HG02678 (cell line): ENCODE data around the gene BANF1.
A peak's percentile ranks its signal among the peaks of the same experiment; 100 is the strongest.

Source experiments
- ATAC-seq: cut with Tn5 transposase; IDR thresholded peaks from one replicate; pipeline ENCODE4 v1.9.1; 2021; ENCODE audit warnings: mild to moderate bottlenecking, moderate library complexity; ENCODE audit not compliant: unreplicated experiment

BANF1 gene

DNA sequence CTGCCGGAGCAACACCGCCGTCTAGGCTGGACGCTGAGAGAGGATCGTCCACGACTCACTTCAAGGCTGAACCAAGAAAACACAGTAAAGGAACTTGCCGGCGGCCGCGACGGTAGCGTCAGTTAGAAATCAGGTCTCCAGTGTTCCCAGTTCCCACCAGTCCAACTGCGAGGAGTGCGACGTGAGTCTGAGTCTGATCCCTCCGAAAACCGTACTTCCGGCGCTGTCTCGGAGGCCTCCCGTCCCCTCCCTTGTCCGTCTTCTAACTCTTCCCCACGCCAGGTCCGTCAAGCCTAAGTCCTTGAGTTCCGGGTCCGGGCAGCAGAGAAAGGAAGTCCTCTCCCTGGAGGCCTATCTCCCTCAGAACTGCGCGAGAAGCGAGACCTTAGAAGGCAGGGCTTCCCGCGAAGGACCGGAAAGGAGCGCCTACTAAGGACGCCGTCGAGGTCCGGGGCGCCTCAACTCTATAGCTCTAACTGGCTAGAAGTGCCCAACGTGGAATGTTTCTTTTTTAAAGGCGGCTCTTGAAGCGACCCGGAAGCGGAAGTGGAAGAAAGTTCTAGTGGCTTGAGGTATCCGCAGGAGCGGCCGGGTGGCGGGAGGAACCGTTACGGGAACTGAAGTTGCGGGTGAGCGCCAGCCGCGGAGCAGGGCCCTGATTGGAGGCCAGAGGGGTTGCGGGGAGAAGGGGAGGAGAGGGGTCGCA lies at the start of gene BANF1, which contains the start of gene EIF1AD:
Gene BANF1, plus strand, starts transcription at position 562 of the 706 bp plus-strand sequence. CDS start 748 bp downstream, outside the sequence.
Gene EIF1AD, minus strand, starts transcription at position 216 of the 706 bp plus-strand sequence. CDS start 1,768 bp downstream, outside the sequence.
- ATAC-seq: peak; percentile 79

DNA sequence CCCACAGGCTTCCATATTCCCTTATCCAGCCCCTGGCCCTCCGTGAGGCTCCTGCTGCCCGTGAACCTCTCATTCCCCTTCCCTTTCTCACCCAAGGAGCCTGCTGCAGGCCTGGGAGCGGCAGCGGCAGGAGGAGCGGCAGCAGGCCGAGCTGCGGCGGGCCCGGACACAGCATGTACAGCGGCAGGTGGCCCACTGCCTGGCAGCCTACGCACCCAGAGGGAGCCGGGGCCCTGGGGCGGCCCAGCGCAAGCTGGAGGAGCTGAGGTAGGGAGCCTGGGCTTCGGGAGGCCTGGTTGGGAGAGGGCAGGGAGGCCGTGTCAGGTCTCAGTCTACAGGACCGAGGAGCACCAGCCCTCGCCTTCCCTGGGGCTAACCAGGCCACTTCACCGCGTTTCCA lies 48.8 kb upstream of the BANF1 start:
- no peak for ATAC-seq

GRCh38 chr11:65954771-65955170 lies 47.5 kb upstream of the BANF1 start:
- ATAC-seq: no peak

DNA sequence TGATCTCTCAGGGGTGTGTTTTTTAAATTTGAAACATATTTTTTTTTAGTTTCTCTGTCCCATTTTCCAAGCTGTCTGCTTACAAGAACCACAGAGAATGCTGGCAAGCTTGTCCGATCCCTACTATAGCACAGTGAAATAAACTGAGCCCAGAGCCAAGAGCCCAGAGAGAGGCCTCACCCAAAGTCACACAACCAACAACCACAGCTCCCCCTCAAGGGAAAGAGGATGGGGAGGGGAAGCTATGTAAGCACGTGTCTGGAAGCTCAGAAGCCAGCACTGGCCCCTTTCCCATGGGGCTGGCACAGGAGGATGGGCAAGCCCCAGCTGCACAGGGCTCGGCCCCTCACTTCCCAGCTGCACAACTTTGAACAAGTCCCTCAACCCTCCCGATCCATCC lies 44.0 kb upstream of the BANF1 start:
- no peak for ATAC-seq

- ATAC-seq: no peak
Observed at GRCh38 chr11:65958774-65959420, 43.4 kb upstream of the BANF1 start.

DNA sequence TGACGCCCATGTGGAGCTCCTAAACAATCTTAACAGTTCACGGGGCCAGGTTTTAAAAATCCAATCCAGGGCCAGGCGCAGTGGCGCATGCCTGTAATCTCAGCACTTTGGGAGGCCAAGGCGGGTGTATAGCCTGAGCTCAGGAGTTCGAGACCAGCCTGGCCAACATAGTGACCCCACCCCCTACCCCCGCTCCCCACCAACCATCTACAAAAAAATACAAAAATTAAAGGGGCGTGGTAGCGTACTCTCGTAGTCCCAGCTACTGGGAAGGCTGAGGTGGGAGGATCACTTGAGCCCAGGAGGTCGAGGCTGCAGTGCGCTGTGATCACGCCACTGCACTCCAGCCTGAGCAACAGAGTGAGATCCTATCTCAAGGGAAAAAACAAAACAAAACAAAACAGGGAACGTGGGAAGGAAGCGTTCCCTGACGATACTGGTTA lies 41.5 kb upstream of the BANF1 start:
- no peak for ATAC-seq

DNA sequence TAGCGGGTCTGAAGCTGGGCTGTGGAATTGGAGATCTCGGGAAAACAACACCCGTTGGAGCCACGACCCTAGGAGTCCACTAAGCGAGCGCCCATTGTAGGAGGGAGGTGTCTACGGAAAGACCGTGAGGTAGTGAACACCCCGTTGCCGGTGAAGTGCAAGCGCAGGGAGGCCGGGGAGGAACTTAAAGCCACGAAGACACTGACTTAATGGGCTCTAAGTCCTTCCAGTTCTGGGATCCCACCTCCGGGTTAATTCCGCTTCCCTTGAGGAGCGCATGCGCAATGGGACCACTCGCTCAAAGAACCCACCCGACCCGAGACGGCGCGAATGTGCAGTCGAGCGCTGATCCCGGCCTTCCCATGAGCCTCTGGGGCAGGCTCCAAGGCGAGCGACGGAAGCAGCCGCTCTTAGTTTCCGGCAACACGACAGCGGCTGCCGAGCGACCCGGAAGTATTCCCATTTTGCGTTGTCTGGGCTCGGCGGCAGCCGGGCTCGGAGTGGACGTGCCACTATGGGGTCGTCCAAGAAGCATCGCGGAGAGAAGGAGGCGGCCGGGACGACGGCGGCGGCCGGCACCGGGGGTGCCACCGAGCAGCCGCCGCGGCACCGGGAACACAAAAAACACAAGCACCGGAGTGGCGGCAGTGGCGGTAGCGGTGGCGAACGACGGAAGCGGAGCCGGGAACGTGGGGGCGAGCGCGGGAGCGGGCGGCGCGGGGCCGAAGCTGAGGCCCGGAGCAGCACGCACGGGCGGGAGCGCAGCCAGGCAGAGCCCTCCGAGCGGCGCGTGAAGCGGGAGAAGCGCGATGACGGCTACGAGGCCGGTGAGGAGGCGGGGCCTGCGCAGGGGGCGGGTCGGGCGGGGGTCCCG lies 40.8 kb upstream of the BANF1 start, which contains the start of gene SART1:
Gene SART1, plus strand, starts transcription at position 468 of the 874 bp plus-strand sequence. Its CDS starts 47 bp downstream, at position 515.
- peak; percentile 90 for ATAC-seq

DNA sequence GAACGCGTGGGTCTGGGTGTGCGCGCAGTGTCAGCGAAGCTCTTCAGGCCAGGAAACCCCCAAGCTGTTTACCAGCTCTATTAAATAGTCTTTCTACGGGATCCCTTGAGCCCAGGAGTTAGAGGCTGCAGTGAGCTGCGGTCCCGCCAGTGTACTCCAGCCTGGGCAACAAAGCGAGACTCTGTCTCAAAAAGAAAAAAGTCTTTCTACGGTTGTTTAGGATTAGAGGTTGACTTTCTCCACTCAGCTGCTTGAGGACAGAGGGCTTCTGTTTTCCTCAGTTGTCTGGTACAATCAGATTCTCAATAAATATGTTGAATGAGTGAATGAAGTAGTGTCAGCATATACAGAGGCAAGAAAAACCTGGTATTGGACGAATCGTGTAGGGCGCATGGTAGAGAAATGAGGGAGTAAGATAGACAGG lies 40.1 kb upstream of the BANF1 start:
- no peak for ATAC-seq

- no peak for ATAC-seq
Observed at GRCh38 chr11:65964906-65965305, 37.4 kb upstream of the BANF1 start.

- ATAC-seq: no peak
Observed at GRCh38 chr11:65965986-65966762, 36.1 kb upstream of the BANF1 start.

GRCh38 chr11:65967329-65967934 lies 34.9 kb upstream of the BANF1 start:
- ATAC-seq: no peak

GRCh38 chr11:65968600-65969482 lies 33.5 kb upstream of the BANF1 start:
- no peak for ATAC-seq

DNA sequence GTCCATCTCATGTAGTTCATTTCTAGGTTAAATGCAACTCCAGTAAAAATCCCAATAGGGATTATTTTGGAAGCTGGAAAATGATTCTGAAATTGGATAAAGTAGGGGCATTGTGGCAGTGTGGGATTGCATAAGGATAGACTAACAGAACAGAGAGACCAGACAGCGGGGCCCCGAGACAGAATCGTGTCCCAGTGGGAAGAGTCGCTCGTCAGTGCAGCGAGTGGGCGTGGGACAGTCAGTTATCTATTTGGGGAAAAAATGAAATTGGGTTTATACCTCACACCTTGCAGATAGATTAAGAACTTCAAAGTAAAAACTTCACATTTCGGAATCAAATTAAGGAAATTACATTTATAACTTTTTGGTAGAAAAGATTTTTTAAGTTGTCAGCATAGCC lies 30.2 kb upstream of the BANF1 start:
- ATAC-seq: no peak

GRCh38 chr11:65973439-65974110 lies 28.7 kb upstream of the BANF1 start:
- ATAC-seq: no peak

DNA sequence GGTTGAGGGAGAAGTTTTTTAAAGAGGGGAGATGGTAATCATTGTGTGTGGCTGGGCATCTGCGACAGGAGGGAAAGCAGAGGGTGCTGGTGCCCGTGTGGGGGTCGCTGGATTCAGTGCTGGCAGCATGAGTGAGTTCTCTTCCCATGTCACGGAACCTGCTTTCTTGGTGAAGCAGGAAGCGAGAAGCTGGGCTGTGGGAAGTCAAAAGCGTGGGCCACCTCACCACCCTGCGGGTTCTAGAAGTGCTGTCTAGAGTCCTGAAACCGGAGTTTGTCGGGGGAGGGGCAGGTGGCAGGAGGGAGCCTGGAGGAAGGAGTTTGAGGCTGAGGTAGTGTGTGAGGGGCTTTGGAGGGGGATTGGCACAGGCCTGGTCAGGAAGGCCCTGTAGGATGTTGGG lies 26.5 kb upstream of the BANF1 start:
- ATAC-seq: no peak

DNA sequence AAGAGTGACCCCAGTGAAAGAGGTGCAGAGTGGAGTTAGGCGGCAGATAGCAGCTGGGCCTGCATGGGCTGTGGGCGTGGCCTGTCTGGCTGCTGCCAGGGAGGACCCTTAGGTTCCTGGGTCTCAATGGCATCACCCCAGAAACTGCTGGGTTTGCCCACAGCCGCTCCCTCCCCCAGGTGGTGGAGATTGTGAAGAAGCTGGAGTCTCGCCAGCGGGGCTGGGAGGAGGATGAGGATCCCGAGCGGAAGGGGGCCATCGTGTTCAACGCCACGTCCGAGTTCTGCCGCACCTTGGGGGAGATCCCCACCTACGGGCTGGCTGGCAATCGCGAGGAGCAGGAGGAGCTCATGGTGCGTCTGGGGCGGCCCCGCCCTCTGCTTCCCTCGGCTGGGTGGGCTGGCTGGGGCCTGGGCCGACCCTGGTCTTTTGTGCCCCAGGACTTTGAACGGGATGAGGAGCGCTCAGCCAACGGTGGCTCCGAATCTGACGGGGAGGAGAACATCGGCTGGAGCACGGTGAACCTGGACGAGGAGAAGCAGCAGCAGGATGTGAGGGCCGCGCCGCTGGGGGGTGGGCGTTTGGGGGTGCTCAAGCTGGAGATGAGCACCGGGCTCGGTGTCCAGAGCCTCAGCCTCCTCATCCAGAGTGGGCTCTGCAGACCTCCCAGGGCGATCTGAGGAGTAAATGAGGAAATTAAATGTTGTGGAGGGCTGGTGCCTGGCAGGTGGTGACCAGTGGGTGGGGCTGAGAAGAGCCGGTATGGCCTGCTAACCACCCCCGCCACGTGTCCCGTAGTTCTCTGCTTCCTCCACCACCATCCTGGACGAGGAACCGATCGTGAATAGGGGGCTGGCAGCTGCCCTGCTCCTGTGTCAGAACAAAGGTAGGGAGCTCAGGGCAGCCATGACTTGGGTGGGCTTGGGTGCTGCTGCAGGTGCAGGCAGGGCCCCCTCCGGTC lies 25.8 kb upstream of the BANF1 start:
- ATAC-seq: no peak

GRCh38 chr11:65977621-65978390 lies 24.5 kb upstream of the BANF1 start:
- no peak for ATAC-seq
